ENCODE measurements around the gene ARMC9. TPM values are rescaled to one million over a fixed set of nuclear protein-coding genes. Genes with fewer than 3 reads are reported as not detected.

Gene ARMC9
- total and polyA plus RNA-seq, 2 of the 13 experiments (the other 11 are each of a cell fraction or from before 2014, with no cell fraction given), result 9.1 to 12.8 TPM

GRCh38 chr2:231204581-231204980, 6.2 kb downstream of the ARMC9 start:
- in situ Hi-C loops (cut with HindIII; ENCODE audit: extremely low pct_ligation_motif_present, low pct_unique_long_range_greater_than_20kb) (no loop called here), intact Hi-C loops (cut with micrococcal nuclease; ENCODE audit: unreplicated experiment) (no loop called here)
- FAIRE-seq (no peak), DNase-seq (ENCODE audit: low spot score) (no peak), ATAC-seq (no peak)
- ChIA-PET CTCF (ENCODE audit: low intra/inter-chr PET ratio, low total read pairs) (no interaction called here), POLR2A (no interaction called here)
- TF ChIP-seq TOE1 (CRISPR knock-in tag; IDR thresholded peaks at IDR 0.05), result no peak
- TF ChIP-seq NFE2L2 (IDR thresholded peaks at IDR 0.05; ENCODE audit: low read length), result no peak
- TF ChIP-seq RFXANK (CRISPR knock-in tag; IDR thresholded peaks at IDR 0.05), result no peak
- no peak for TF ChIP-seq SATB2 (CRISPR knock-in tag; IDR thresholded peaks at IDR 0.05)
- no peak for TF ChIP-seq HIVEP1 (CRISPR knock-in tag; IDR thresholded peaks at IDR 0.05)
- Histone ChIP-seq H3K79me2 (ENCODE audit: insufficient read depth, low read length) (no peaks in the 10 kb centered on the region), H3K9me3 (ENCODE audit: low read length) (no peaks in the 10 kb centered on the region), H3K36me3 (replicated peaks in 1 of 2; ENCODE audit: control insufficient read depth in 1 of 2, insufficient read depth in 2 of 2, low read length in 2 of 2) (peaks cover 4 to 7% of the 10 kb centered on the region in 2 experiments; a peak in 3 of 5 replicates), H4K20me1 (ENCODE audit: insufficient read depth, low read length) (no peaks in the 10 kb centered on the region), H3K4me3 (replicated peaks in 1 of 3; ENCODE audit: insufficient read depth in 1 of 3, low read depth in 2 of 3, low read length in 3 of 3) (no peak overlapping the region), H3K27ac (ENCODE audit: extremely low read length, insufficient read depth, low read length) (no peak overlapping the region), H2AFZ (ENCODE audit: low read length) (no peak overlapping the region), H3K4me2 (ENCODE audit: low read depth, low read length) (no peak overlapping the region), H3K4me1 (ENCODE audit: insufficient read depth, low read length) (peaks cover 8% of the 10 kb centered on the region), H3K9ac (ENCODE audit: insufficient read depth, low read depth, low read length) (no peak overlapping the region), H3K27me3 (ENCODE audit: control insufficient read depth in 1 of 2, insufficient read depth in 2 of 2, low read length in 2 of 2) (no peaks in the 10 kb centered on the region)
- BruUV-seq (replicated peaks), result no TSS peak
- WGBS (ENCODE audit: low lambda C conversion rate), result 96% methylated on average over 5 of the region's 5 CpGs

GRCh38 chr2:231207734-231208133, 9.3 kb downstream of the ARMC9 start:
- WGBS (ENCODE audit: low lambda C conversion rate), result 99% methylated on average over 4 of the region's 4 CpGs
- intact Hi-C loops (cut with micrococcal nuclease; ENCODE audit: unreplicated experiment), result no loop called here
- FAIRE-seq (no peak), DNase-seq (ENCODE audit: low spot score) (no peak), ATAC-seq (no peak)
- Histone ChIP-seq H3K36me3 (replicated peaks in 1 of 2; ENCODE audit: control insufficient read depth in 1 of 2, insufficient read depth in 2 of 2, low read length in 2 of 2) (peaks cover 4 to 7% of the 10 kb centered on the region in 2 experiments; a peak in 3 of 5 replicates), H3K9ac (ENCODE audit: insufficient read depth, low read depth, low read length) (no peak overlapping the region), H2AFZ (ENCODE audit: low read length) (no peak overlapping the region), H3K27ac (ENCODE audit: extremely low read length, insufficient read depth, low read length) (no peak overlapping the region), H4K20me1 (ENCODE audit: insufficient read depth, low read length) (no peaks in the 10 kb centered on the region), H3K4me1 (ENCODE audit: insufficient read depth, low read length) (peaks cover 9% of the 10 kb centered on the region), H3K4me2 (ENCODE audit: low read depth, low read length) (no peak overlapping the region), H3K79me2 (ENCODE audit: insufficient read depth, low read length) (no peaks in the 10 kb centered on the region), H3K27me3 (ENCODE audit: control insufficient read depth in 1 of 2, insufficient read depth in 2 of 2, low read length in 2 of 2) (no peaks in the 10 kb centered on the region), H3K9me3 (ENCODE audit: low read length) (no peaks in the 10 kb centered on the region), H3K4me3 (replicated peaks in 1 of 3; ENCODE audit: insufficient read depth in 1 of 3, low read depth in 2 of 3, low read length in 3 of 3) (no peak overlapping the region)
- in situ Hi-C loops (cut with HindIII; ENCODE audit: extremely low pct_ligation_motif_present, low pct_unique_long_range_greater_than_20kb), result no loop called here
- no TSS peak for BruUV-seq (replicated peaks)
- ChIA-PET CTCF (ENCODE audit: low intra/inter-chr PET ratio, low total read pairs) (no interaction called here), POLR2A (no interaction called here)
- TF ChIP-seq PBX2 (CRISPR knock-in tag; IDR thresholded peaks at IDR 0.05) (no peak), SALL2 (CRISPR knock-in tag; IDR thresholded peaks at IDR 0.05) (no peak), CSRNP2 (CRISPR knock-in tag; conservative IDR thresholded peaks at IDR 0.05; ENCODE audit: low read depth) (no peak), ZNF180 (CRISPR knock-in tag; IDR thresholded peaks at IDR 0.05; ENCODE audit: borderline replicate concordance, low read depth) (no peak), MTA3 (CRISPR knock-in tag; IDR thresholded peaks at IDR 0.05) (no peak), GATAD2A (CRISPR knock-in tag; IDR thresholded peaks at IDR 0.05) (no peak), ZNF780A (CRISPR knock-in tag; IDR thresholded peaks at IDR 0.05) (no peak), NRL (CRISPR knock-in tag; IDR thresholded peaks at IDR 0.05; ENCODE audit: borderline replicate concordance) (no peak), NFE2L2 (IDR thresholded peaks at IDR 0.05; ENCODE audit: low read length) (no peak), POLR2AphosphoS2 (IDR thresholded peaks at IDR 0.05; ENCODE audit: low read depth, low read length) (no peak), HNRNPUL1 (IDR thresholded peaks at IDR 0.05; ENCODE audit: low read depth, low read length) (no peak), DRAP1 (CRISPR knock-in tag; IDR thresholded peaks at IDR 0.05) (no peak), RCOR2 (CRISPR knock-in tag; IDR thresholded peaks at IDR 0.05) (no peak), SP4 (CRISPR knock-in tag; IDR thresholded peaks at IDR 0.05) (no peak)

Data from HepG2 (cell line).